ENCODE data around the gene GRAMD1B. TPM values are rescaled to one million over a fixed set of nuclear protein-coding genes. Genes with fewer than 3 reads are reported as not detected.

The GRAMD1B gene
- total RNA-seq, 4 donors from 2014 or later = 1.8 to 4.0 (median 3.0) TPM

GRCh38 chr11:123580557-123581275 is 150.6 kb downstream of the GRAMD1B start:
- no peak overlapping the region for H3K27ac ChIP-seq
- H3K27me3 ChIP-seq = peaks cover 39% of the 10 kb centered on the region
- no peak for TF ChIP-seq POLR2AphosphoS5 (IDR thresholded peaks at IDR 0.05)
- peak in 3 of 4 experiments; percentile 83 to 93 (median 83) for TF ChIP-seq CTCF (IDR thresholded peaks at IDR 0.05)
- peaks cover 0 to 12% (median 0%) of the 10 kb centered on the region in 3 donors for H3K4me1 ChIP-seq
- no peaks in the 10 kb centered on the region for H3K9me3 ChIP-seq
- H3K36me3 ChIP-seq = no peaks in the 10 kb centered on the region
- ATAC-seq = peak; percentile 41
- H3K4me3 ChIP-seq = no peak overlapping the region
- WGBS, 2 donors (ENCODE audit: low coverage in 1 of 2) = 8 to 19% methylated on average over 17 to 18 of the region's 25 CpGs

- Histone ChIP-seq H3K4me1 (peaks cover 0 to 10% (median 0%) of the 10 kb centered on the region in 3 donors), H3K4me3 (no peak overlapping the region), H3K36me3 (no peaks in the 10 kb centered on the region), H3K9me3 (no peaks in the 10 kb centered on the region), H3K27ac (no peak overlapping the region), H3K27me3 (peaks cover 39% of the 10 kb centered on the region)
- 60 to 90% methylated on average over 1 to 2 of the region's 22 CpGs for WGBS, 2 donors (ENCODE audit: low coverage in 1 of 2)
- no peak for TF ChIP-seq EP300 (IDR thresholded peaks at IDR 0.05)
- no peak for TF ChIP-seq CTCF (IDR thresholded peaks at IDR 0.05)
- no peak for TF ChIP-seq POLR2A (IDR thresholded peaks at IDR 0.05)
- no peak for TF ChIP-seq POLR2AphosphoS5 (IDR thresholded peaks at IDR 0.05)
- ATAC-seq = no peak
Observed at GRCh38 chr11:123581651-123582399, 151.8 kb downstream of the GRAMD1B start.

- TF ChIP-seq CTCF (IDR thresholded peaks at IDR 0.05) (no peak), POLR2A (IDR thresholded peaks at IDR 0.05) (no peak), POLR2AphosphoS5 (IDR thresholded peaks at IDR 0.05) (no peak), EP300 (IDR thresholded peaks at IDR 0.05) (no peak)
- Histone ChIP-seq H3K4me3 (no peak overlapping the region), H3K9me3 (no peaks in the 10 kb centered on the region), H3K27ac (no peak overlapping the region), H3K4me1 (peaks cover 0 to 5% (median 0%) of the 10 kb centered on the region in 3 donors), H3K27me3 (peaks cover 39% of the 10 kb centered on the region), H3K36me3 (no peaks in the 10 kb centered on the region)
- ATAC-seq = no peak
- 88 to 91% methylated on average over 11 to 12 of the region's 12 CpGs for WGBS, 2 donors (ENCODE audit: low coverage in 1 of 2)
Observed at GRCh38 chr11:123582992-123583504, 153.0 kb downstream of the GRAMD1B start.

GRCh38 chr11:123584186-123584585 is 154.1 kb downstream of the GRAMD1B start:
- Histone ChIP-seq H3K4me3 (no peak overlapping the region), H3K9me3 (no peaks in the 10 kb centered on the region), H3K27ac (no peak overlapping the region), H3K36me3 (no peaks in the 10 kb centered on the region), H3K4me1 (peaks cover 0 to 5% (median 0%) of the 10 kb centered on the region in 3 donors), H3K27me3 (peaks cover 31% of the 10 kb centered on the region)
- WGBS, 2 donors (ENCODE audit: low coverage in 1 of 2) = 83 to 93% methylated on average over 1 to 3 of the region's 4 CpGs
- no peak for ATAC-seq
- TF ChIP-seq POLR2AphosphoS5 (IDR thresholded peaks at IDR 0.05) = no peak
- TF ChIP-seq CTCF (IDR thresholded peaks at IDR 0.05) = no peak
- TF ChIP-seq POLR2A (IDR thresholded peaks at IDR 0.05) = no peak
- no peak for TF ChIP-seq EP300 (IDR thresholded peaks at IDR 0.05)
